GM18858 (cell line): ENCODE data around the gene DIP2C.
"Not testable (repeated sequence)": the region's sequence is repeated elsewhere in the genome, so short reads cannot be mapped to it uniquely, and the experiment has no call there.

Source experiments
- ATAC-seq: cut with Tn5 transposase; IDR thresholded peaks from one replicate; pipeline ENCODE4 v1.9.1; 2021; ENCODE audit not compliant: unreplicated experiment

Gene DIP2C

GRCh38 chr10:472241-472910, 217.1 kb downstream of the DIP2C start:
- no peak for ATAC-seq

GRCh38 chr10:470339-471003, 219.0 kb downstream of the DIP2C start:
- no peak for ATAC-seq

DNA sequence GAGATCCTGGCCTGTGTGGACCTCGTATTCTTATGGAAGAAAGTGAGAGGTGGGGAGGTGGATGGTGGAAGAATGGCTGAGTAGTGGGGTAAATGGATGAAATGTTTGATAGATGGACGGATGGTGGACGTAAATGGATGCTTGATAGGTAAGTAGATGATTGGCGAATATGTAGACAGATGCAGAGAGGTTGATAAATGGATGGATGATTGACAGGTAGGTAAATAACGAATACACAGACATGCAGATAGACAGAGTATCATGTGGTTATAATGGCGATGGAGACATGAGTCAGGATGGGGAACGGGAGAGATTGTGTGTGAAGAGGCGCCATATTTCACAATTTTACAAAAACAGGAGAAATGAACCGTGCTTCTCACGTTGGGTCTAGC, 219.5 kb downstream of the DIP2C start:
- no peak for ATAC-seq

DNA sequence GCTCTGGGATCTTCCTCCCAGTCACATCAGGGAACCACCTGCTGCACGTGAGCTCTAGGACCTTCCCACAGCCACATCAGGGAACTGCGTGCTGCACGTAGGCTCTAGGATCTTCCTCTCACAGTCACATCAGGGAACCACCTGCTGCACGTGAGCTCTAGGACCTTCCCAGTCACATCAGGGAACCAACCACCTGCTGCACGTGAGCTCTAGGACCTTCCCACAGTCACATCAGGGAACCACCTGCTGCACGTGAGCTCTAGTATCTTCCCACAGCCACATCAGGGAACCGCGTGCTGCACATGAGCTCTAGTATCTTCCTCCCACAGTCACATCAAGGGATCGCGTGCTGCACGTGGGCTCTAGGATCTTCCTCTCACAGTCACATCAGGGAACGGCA, 229.7 kb downstream of the DIP2C start:
- ATAC-seq: no peak

GRCh38 chr10:458421-458851, 231.0 kb downstream of the DIP2C start:
- no peak for ATAC-seq

DNA sequence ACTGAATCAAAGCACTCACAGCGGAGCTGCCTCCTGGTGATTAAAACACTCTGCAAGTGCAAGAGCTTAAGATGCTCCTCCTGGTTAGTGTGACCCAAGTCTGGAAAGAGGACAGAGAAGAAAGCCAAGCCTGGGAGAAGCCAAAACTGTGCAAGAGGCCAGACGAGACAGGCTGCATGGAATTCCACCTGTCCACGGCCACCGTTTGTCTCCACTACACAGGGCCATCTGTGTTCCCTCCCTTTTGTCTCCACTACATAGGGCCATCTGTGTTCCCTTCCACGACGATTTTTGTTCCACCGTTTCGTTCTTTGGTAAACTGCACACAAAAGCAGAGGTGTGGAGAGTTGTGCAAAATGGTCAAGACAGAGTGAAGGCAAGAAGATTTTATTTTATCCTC, 233.0 kb downstream of the DIP2C start:
- no peak for ATAC-seq

DNA sequence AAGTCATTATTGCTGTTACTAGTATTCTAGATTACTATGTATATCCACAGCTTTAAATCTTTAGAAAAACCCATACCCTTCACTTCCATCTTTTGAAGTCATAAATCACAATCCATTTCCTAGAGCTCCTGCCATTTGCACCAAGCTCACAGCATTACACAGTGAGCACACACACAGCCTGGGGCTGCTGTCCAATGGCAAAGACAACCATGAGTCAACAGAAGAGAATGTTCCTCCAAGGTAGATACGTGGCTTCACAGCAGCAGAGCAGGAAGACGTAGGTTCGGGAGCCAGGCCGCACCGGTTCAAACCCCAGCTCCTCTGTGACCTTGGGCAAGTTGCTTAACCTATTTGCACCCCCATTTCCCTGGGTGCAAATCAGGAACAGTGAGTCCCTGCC, 234.6 kb downstream of the DIP2C start:
- no peak for ATAC-seq

- no peak for ATAC-seq
Measured at GRCh38 chr10:453647-454046, 235.8 kb downstream of the DIP2C start.

- ATAC-seq: no peak
Measured at GRCh38 chr10:452512-453426, 236.7 kb downstream of the DIP2C start.

- no peak for ATAC-seq
Measured at GRCh38 chr10:451856-452255, 237.6 kb downstream of the DIP2C start.

GRCh38 chr10:451021-451471, 238.4 kb downstream of the DIP2C start:
- peak; percentile 93 for ATAC-seq

DNA sequence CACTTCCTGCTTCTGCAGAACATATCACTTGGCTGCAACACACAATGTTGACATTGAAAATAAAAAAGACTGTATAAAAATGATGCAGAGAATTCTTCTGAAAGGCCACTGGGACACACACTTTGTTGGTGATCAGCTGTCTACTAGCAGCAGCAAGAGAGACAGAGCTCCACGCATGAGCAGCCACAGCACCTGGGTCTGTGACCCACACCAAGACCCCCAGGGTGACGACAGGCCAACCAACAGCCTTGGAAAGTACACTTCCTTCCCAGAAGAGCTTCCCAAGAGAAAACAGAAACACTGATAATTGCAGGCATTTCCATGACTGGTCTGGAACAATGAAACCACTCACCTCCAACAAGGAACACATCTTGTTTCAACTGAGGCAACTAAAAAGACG, 239.0 kb downstream of the DIP2C start:
- ATAC-seq: no peak

DNA sequence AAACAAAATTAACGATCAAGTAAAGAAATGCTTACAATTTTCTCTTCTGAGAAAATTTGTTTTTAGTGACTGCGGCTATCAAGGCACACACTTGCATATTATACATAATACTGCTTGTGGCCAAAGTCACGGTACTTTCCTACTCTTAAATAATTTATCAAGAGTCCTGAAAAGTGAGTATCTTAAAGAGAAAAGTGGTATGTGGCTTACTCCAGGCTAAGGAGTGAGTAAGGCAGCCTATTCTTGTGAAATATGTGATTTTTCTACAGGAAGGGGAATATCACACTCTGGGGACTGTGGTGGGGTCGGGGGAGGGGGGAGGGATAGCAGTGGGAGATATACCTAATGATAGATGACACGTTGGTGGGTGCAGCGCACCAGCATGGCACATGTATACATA, 240.1 kb downstream of the DIP2C start:
- ATAC-seq: not testable (repeated sequence)

DNA sequence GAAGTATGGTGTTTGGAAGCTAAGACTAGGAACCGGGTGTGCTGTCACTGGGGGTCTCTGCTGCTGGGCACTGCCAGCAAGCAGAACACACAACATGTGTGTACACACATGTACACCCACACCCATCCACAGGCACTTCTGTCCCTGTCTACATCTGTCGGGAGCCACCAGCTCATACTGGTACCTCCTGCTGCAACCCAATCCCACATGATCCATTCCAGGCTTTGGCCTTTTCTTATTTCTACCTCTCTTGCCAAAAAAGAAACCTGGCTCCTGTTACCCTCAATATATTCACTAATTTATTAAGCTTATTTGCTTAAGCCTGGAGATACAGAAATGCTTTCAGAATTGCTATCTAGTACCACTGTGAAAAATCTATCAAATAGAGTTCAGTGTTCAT, 246.0 kb downstream of the DIP2C start:
- ATAC-seq: no peak

DNA sequence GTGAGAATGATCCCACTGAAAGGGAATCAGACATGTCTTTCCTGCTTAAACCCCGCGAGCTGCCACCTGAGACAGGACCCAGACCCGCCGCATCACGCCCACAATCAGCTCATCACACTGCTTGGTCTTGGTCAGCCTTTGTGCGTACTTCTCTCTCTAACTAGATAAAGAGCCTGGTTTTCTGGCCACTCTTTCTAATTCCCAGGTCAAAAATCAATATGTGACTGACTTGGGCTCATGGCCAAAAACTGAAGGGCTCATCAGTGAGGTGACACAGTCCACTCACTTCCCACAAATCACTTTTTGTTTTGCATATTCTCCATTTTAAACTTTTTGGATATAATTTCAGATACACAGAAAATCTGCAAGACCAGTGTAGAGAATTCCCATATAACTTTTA, 247.3 kb downstream of the DIP2C start:
- no peak for ATAC-seq

GRCh38 chr10:441659-442058, 247.8 kb downstream of the DIP2C start:
- no peak for ATAC-seq

- no peak for ATAC-seq
Measured at GRCh38 chr10:440127-440526, 249.3 kb downstream of the DIP2C start.

DNA sequence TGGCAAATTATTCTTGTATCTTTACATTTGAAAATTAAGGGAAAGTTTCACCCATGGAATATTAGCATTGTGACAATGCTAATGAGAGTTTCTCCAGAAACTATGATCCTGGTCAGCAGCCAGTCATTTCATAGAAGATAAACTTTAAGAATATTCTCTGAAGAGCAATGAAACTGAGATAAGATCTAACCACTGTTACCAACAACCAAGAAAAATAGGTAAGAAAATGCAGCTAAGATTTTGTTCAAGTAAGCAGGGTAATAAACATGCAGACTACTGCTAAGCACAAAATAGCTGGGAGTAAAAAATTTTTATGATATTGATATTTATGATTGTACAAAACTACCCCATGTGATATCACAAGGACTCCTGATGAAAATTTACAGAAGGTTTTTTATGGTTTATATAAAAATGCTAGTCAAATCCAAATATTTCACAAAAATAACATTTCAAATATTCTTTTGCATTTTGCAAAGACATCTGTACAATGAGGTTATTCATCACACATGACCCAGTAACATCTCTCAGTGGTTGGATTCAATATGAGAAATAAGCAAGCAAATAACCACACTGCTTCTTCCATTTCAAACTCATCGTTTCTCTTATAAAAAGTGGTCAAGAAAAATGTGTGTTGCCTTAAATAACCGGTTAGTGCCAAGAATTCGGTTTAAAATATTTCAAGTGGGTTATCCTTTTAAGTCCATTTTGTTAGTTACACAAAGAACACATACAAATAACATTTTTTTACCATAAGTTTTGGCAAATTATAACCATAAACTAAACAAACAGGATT, 251.6 kb downstream of the DIP2C start:
- no peak for ATAC-seq

DNA sequence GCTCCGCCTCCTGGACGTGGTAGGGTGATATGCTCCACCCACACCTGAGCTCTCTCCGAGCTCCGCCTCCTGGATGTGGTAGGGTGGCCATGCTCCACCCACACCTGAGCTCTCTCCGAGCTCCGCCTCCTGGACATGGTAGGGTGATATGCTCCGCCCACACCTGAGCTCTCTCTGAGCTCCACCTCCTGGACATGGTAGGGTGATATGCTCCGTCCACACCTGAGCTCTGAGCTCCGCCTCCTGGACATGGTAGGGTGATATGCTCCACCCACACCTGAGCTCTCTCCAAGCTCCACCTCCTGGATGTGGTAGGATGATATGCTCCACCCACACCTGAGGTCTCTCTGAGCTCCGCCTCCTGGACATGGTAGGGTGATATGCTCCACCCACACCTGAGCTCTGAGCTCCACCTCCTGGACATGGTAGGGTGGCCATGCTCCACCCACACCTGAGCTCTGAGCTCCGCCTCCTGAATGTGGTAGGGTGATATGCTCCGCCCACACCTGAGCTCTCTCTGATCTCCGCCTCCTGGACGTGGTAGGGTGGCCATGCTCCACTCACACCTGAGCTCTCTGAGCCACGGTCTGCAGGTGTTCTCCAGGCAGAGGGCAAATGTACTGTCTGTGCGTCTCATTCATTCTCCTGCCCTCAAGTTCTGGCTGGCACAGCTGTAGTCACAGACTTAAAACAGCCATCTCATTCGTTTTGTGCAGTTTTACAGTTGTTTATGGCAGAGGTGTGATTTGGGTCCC, 252.4 kb downstream of the DIP2C start:
- no peak for ATAC-seq

DNA sequence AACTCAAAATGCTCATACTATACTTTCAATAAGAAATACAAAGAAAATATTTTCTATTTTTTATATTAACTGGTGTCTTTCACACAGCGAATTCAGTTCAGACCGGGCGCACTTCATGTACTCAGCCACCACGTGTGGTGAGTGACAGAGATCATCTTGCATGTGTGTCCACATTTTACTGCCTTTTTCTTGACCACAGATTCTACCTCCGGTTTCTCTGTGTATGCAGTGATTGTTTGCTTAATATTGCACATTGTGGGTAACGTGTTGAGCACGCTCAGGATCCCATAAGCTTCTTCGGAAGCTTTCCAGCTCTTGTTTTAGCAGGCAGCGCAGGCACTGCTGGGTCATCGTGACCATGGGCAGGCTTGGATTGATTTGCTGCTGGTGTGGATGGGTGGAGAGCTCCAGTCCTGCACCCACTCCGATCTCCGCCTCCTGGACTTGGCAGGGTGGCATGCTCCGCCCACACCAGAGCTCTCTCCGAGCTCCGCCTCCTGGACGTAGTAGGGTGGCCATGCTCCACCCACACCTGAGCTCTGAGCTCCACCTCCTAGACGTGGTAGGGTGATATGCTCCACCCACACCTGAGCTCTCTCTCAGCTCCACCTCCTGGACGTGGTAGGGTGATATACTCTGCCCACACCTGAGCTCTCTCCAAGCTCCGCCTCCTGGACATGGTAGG, 253.3 kb downstream of the DIP2C start:
- ATAC-seq: no peak
